ENCODE data around the gene LHX1. TPM values are rescaled to one million over a fixed set of nuclear protein-coding genes. Genes with fewer than 3 reads are reported as not detected.

The LHX1 gene
- polyA plus RNA-seq, 3 donors: not detected

DNA sequence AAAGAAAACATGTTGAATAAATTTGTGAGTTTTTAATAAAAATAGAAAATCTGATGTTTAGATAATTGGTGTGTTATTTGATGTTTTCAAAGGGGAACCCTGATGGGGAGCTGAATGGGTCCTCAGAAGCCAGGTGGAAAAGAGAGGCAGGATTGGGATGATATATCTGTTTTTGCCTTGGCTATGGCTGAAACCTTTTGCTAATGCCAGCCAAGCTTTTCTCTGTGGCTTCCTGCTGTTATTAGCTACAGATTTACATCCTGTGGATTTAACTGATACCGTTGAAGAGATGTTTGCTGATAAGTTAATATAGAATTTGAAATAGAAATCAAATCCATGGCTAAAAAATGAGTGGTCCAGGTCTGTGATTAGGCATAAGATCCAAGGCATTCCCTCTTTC, 7.3 kb downstream of the LHX1 start:
- no CpG with 5 or more reads among the region's 1 CpG for WGBS (ENCODE audit: insufficient coverage)
- no peak for DNase-seq
- no peak overlapping the region for H3K4me2 ChIP-seq (replicated peaks; ENCODE audit: extremely low read depth, low read length, poor library complexity, severe bottlenecking)
- H3K79me2 ChIP-seq (ENCODE audit: insufficient read depth, low read length): peaks cover 7% of the 10 kb centered on the region
- H4K20me1 ChIP-seq (ENCODE audit: insufficient read depth, low read length): peaks cover under 1% of the 10 kb centered on the region
- Mint-ChIP-seq H3K4me3 (peak overlapping the region in 1 of 2 donors; percentile 56), H3K27me3 (ENCODE audit: low read depth in 3 of 3) (peaks cover 79 to 84% (median 82%) of the 10 kb centered on the region in 3 donors), H3K27ac (no peak overlapping the region), H3K4me1 (peaks cover 35% of the 10 kb centered on the region), H3K9me3 (peaks cover 0 to 55% (median 14%) of the 10 kb centered on the region in 7 donors), H3K36me3 (peaks cover 6 to 12% of the 10 kb centered on the region in 2 donors)
- H3K9ac ChIP-seq (ENCODE audit: insufficient read depth, low read length, poor library complexity, severe bottlenecking): no peak overlapping the region
- H3K4me1 ChIP-seq (ENCODE audit: control insufficient read depth in 1 of 2, insufficient read depth in 2 of 2, low read length in 2 of 2): peaks cover 23 to 34% of the 10 kb centered on the region in 2 donors
- H3K36me3 ChIP-seq (replicated peaks in 1 of 2; ENCODE audit: control insufficient read depth in 1 of 2, insufficient read depth in 2 of 2, low read length in 2 of 2): no peaks in the 10 kb centered on the region
- no peak overlapping the region for H2AFZ ChIP-seq (ENCODE audit: insufficient read depth, low read depth, low read length, poor library complexity, severe bottlenecking)
- TF ChIP-seq, protein P1, sequence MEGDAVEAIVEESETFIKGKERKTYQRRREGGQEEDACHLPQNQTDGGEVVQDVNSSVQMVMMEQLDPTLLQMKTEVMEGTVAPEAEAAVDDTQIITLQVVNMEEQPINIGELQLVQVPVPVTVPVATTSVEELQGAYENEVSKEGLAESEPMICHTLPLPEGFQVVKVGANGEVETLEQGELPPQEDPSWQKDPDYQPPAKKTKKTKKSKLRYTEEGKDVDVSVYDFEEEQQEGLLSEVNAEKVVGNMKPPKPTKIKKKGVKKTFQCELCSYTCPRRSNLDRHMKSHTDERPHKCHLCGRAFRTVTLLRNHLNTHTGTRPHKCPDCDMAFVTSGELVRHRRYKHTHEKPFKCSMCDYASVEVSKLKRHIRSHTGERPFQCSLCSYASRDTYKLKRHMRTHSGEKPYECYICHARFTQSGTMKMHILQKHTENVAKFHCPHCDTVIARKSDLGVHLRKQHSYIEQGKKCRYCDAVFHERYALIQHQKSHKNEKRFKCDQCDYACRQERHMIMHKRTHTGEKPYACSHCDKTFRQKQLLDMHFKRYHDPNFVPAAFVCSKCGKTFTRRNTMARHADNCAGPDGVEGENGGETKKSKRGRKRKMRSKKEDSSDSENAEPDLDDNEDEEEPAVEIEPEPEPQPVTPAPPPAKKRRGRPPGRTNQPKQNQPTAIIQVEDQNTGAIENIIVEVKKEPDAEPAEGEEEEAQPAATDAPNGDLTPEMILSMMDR (IDR thresholded peaks at IDR 0.05): no peak
- intact Hi-C loops (cut with micrococcal nuclease): loop anchor here in 1 of 2 donors (10.0 kb wide), 1 partner anchor 340 kb away; the partner anchor contains the start of gene MRM1
- H3K27me3 ChIP-seq (ENCODE audit: control insufficient read depth in 2 of 2, insufficient read depth in 2 of 2, low read length in 2 of 2): peaks cover 81 to 86% of the 10 kb centered on the region in 2 donors
- no peak overlapping the region for H3K4me3 ChIP-seq (replicated peaks in 1 of 3; ENCODE audit: low read depth in 2 of 3, low read length in 3 of 3)
- H3K9me3 ChIP-seq (replicated peaks in 1 of 2; ENCODE audit: control insufficient read depth in 1 of 2, insufficient read depth in 1 of 2, low read length in 2 of 2): peaks cover 0 to 51% of the 10 kb centered on the region in 2 donors
- no peak overlapping the region for H3K27ac ChIP-seq (ENCODE audit: low read depth in 1 of 2, low read length in 2 of 2)

DNA sequence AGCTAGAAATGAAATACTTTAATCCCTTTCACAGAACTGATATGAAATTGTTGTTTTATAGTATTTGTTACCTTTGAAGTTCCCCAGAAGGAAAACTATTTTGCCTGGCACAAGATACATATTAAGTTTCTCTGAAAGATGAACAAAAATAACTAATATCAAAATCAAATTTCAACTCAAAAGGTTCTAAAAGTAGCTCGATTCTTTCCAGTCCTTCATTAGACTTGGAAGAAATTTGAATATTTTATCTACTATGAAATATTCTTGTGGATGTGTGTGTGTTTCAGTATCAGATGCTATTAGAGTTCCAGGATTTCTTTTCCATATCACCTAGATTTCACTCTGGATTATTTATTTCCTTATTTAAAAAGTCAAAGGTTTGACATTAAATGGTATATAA, 7.9 kb downstream of the LHX1 start:
- H3K4me1 Mint-ChIP-seq: peaks cover 39% of the 10 kb centered on the region
- H3K9me3 Mint-ChIP-seq: peaks cover 0 to 52% (median 12%) of the 10 kb centered on the region in 7 donors
- H3K4me3 ChIP-seq (replicated peaks in 1 of 3; ENCODE audit: low read depth in 2 of 3, low read length in 3 of 3): no peak overlapping the region
- H4K20me1 ChIP-seq (ENCODE audit: insufficient read depth, low read length): peaks cover 6% of the 10 kb centered on the region
- TF ChIP-seq, protein P1 (IDR thresholded peaks at IDR 0.05): no peak
- peaks cover 13% of the 10 kb centered on the region for H3K79me2 ChIP-seq (ENCODE audit: insufficient read depth, low read length)
- peaks cover 0 to 47% of the 10 kb centered on the region in 2 donors for H3K9me3 ChIP-seq (replicated peaks in 1 of 2; ENCODE audit: control insufficient read depth in 1 of 2, insufficient read depth in 1 of 2, low read length in 2 of 2)
- no peaks in the 10 kb centered on the region for H3K36me3 ChIP-seq (replicated peaks in 1 of 2; ENCODE audit: control insufficient read depth in 1 of 2, insufficient read depth in 2 of 2, low read length in 2 of 2)
- DNase-seq: no peak
- H3K4me1 ChIP-seq (ENCODE audit: control insufficient read depth in 1 of 2, insufficient read depth in 2 of 2, low read length in 2 of 2): peaks cover 29 to 40% of the 10 kb centered on the region in 2 donors
- H3K9ac ChIP-seq (ENCODE audit: insufficient read depth, low read length, poor library complexity, severe bottlenecking): no peak overlapping the region
- intact Hi-C loops (cut with micrococcal nuclease): loop anchor here in 1 of 2 donors (10.0 kb wide), 1 partner anchor 340 kb away; the partner anchor contains the start of gene MRM1
- H3K36me3 Mint-ChIP-seq: peaks cover 6 to 12% of the 10 kb centered on the region in 2 donors
- no peak overlapping the region for H3K4me2 ChIP-seq (replicated peaks; ENCODE audit: extremely low read depth, low read length, poor library complexity, severe bottlenecking)
- no peak overlapping the region for H2AFZ ChIP-seq (ENCODE audit: insufficient read depth, low read depth, low read length, poor library complexity, severe bottlenecking)
- no peak overlapping the region for H3K27ac ChIP-seq (ENCODE audit: low read depth in 1 of 2, low read length in 2 of 2)
- WGBS (ENCODE audit: insufficient coverage): no CpG with 5 or more reads among the region's 1 CpG
- H3K27me3 ChIP-seq (ENCODE audit: control insufficient read depth in 2 of 2, insufficient read depth in 2 of 2, low read length in 2 of 2): peaks cover 77 to 80% of the 10 kb centered on the region in 2 donors
- no peak overlapping the region for H3K27ac Mint-ChIP-seq
- H3K27me3 Mint-ChIP-seq (ENCODE audit: low read depth in 3 of 3): peaks cover 73 to 78% (median 76%) of the 10 kb centered on the region in 3 donors
- H3K4me3 Mint-ChIP-seq: peak overlapping the region in 1 of 2 donors; percentile 56
